Erythroblast (primary cell): Measurements from ENCODE around the gene GDPD1.

Experiments
- GATA1 ChIP-seq: IDR thresholded peaks from 2 replicates; pipeline ENCODE4 v1.6.1; 2011; ENCODE audit warnings: low read depth, mild to moderate bottlenecking, control low read depth, low read length, moderate library complexity
- POLR2A ChIP-seq: IDR thresholded peaks from 2 replicates; pipeline ENCODE4 v1.6.1; 2011; ENCODE audit warnings: mild to moderate bottlenecking, low read length

DNA sequence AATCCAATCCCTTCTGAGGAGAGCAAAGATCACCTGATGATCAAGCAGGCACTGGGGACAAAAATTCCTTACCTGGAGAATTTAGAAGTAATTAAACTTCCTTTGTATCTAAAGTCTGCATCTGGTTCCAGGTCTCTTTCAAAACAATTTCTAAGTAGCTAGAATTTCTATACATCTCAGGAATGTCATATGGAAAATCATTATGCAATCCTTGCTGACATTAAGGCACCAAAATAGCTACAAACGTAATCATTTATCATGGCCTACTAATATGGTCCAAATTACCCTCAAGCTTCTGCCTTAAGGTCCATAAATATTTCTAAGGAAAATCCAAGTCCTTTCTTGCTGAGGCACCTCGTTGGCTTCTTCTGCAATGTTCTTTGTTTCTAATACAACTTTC lies 78.2 kb downstream of the GDPD1 start:
- TF ChIP-seq POLR2A (no peak), GATA1 (no peak)
